Activated T-cell treated with anti-CD3 and anti-CD28 coated beads for 1 hour (primary cell): ENCODE measurements around the gene KIF22.
A peak's percentile ranks its signal among the peaks of the same experiment; 100 is the strongest.
"Not testable (repeated sequence)": the region's sequence is repeated elsewhere in the genome, so short reads cannot be mapped to it uniquely, and the experiment has no call there.

Source experiments
- DNase-seq: peaks from one replicate; pipeline ENCODE4 v3.0.0-alpha.2; 2020; ENCODE audit warnings: low read depth

The KIF22 gene

GRCh38 chr16:29815032-29815721 lies 24.6 kb downstream of the KIF22 start:
- no peak for DNase-seq

GRCh38 chr16:29815793-29816693 lies 25.5 kb downstream of the KIF22 start, which contains the start of gene PAGR1:
Gene PAGR1 (plus strand): TSS chr16:29816152. CDS start chr16:29816526, 374 bp downstream.
- DNase-seq: peak; percentile 95

- peak; percentile 39 for DNase-seq
Observed at GRCh38 chr16:29816694-29817441, 26.3 kb downstream of the KIF22 start.

DNA sequence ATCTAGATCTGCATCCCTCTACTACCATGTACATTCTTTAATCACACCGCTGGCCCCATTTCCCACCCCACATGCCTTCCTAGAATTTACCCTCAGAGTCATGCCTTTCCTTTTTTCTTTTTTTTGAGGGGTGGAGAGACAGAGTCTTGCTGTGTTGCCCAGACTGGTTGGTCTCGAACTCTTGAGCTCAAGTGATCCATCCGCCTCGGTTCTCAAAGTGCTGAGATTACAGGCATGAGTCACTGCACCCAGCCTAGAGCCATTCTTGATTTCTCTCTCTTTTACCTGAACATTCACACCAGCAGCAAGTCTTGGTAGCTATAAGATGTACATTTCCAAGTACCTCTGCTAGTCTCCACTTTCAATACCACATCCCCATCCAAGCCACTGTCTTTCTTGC lies 27.5 kb downstream of the KIF22 start:
- DNase-seq: no peak

DNA sequence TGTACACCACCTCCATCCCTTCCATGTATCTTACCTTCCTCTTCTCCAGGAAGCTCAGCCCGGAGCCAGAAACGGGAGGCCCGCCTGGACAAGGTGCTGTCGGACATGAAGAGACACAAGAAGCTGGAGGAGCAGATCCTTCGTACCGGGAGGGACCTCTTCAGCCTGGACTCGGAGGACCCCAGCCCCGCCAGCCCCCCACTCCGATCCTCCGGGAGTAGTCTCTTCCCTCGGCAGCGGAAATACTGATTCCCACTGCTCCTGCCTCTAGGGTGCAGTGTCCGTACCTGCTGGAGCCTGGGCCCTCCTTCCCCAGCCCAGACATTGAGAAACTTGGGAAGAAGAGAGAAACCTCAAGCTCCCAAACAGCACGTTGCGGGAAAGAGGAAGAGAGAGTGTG lies 29.0 kb downstream of the KIF22 start:
- DNase-seq: no peak

DNA sequence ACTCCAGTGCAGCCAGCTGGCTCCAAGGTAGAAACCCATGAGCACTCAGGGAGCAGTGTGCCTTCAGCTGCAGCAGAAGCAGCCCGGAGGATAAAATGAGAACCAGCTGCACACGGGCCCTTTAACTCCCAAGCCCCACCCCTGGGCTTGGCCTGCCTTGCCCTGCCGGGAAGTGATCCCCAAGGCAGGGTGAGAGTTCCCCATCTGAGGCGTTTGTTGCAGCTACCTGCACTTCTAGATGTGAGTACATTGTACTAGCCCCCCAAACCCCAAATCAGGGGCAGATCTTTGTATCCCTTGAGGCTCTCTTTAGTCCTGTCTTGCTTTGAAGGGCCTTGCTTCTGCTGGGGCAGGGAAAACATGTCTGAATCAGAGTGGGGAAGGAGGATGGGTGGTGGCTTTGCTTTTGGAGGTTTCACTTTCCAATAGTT lies 29.7 kb downstream of the KIF22 start, which contains the start of gene MVP:
Gene MVP, plus strand, starts transcription at position 192 of the 431 bp plus-strand sequence. CDS start 10,088 bp downstream, outside the sequence.
- DNase-seq: no peak

GRCh38 chr16:29820730-29821642 lies 30.4 kb downstream of the KIF22 start:
- no peak for DNase-seq

DNA sequence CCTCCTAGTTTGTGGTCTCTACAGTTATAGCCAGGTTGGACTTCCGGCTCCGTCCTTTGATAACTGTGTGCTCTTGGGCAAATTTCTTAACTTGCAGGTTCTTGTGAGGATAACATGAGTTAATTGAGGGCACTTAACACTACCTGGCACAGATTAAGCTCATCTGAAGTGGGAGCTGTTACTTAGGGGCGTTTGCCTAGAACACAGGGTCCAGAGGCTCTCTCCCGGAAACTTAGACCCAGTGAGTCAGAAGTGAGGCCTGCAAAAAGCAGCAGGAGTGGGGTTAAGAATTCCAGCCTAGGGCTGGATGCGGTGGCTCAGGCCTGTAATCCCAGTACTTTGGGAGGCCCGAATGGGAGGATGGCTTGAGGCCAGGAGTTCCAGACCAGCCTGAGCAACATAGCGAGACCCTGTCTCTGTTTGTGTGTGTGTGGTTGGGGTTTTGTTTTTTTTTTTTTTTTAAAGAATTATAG lies 31.1 kb downstream of the KIF22 start:
- no peak for DNase-seq

DNA sequence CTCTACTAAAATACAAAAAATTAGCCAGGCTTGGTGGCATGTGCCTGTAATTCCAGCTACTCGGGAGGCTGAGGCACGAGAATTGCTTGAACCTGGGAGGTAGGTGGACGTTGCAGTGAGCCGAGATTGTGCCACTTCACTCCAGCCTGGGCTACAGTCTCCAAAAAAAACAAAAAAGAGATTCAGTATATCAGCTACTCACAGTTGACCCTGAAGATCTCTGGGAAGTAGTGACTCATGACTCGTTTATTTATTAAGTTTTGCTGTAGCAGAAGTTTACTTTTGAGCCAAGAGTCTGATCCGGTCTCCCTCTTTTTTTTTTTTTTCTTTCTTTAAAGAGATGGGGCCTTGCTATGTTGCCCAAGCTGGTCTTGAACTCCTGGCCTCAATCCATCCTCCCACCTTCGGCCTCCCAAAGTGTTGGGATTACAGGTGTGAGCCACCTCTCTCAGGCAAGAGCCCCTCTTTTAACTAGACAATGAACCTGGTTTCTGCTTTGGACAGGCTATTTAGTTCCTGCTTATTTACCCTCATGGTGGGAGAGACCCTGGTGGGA lies 34.1 kb downstream of the KIF22 start:
- DNase-seq: no peak

- no peak for DNase-seq
Observed at GRCh38 chr16:29825145-29826044, 34.8 kb downstream of the KIF22 start.

DNA sequence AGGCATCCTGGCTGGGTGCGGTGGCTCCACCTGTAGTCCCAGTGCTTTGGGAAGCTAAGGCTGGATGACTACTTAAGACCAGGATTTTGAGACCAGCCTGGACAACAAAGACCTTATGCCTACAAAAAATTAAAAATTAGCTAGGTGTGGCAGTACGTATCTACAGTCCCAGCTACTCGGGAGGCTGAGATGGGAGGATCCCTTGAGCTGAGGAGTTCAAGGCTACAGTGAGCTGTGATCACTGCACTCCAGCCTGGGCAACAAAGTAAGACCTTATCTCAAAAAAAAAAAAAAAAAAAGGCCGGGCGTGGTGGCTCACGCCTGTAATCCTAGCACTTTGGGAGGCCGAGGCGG lies 35.8 kb downstream of the KIF22 start:
- DNase-seq: no peak

- DNase-seq: no peak
Observed at GRCh38 chr16:29830774-29831173, 40.2 kb downstream of the KIF22 start.

DNA sequence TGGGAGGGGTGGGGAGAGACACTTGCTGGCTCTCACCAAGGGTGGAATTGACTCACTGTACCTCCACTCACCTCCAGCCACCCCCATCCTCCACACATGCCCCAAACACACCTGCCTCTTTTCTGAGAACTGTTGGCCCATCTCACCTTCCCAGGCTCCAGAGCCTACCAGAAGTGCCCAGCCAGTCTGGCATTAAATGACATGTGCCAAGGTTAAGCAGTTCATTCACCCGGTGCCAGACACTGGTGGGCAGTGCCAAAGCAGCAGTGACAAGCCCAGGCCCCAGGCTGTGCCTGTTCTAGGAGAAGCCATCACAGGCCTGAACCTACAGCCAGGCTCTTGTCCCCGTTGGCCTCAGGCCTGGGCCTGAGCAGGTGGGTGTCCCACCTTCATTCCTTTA lies 40.9 kb downstream of the KIF22 start:
- DNase-seq: no peak

DNA sequence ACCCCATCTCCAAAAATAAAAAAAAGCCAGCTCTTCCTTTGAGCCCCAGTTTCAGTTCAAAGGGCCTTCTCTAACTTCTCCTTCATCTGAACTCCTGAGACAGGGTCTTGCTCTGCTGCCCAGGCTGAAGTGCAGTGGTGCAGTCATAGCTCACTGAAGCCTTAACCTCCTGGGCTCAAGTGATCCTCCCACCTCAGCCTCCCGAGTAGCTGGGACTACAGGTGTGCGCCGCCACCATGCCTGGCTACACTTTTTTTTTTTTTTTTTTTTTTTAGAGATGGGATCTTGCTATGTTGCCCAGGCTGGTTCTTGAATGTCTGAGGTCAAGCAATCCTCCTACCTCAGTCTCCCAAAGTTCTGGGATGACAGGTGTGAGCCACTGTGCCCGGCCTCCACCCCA lies 42.7 kb downstream of the KIF22 start:
- not testable (repeated sequence) for DNase-seq

GRCh38 chr16:29834079-29834478 lies 43.5 kb downstream of the KIF22 start:
- no peak for DNase-seq

DNA sequence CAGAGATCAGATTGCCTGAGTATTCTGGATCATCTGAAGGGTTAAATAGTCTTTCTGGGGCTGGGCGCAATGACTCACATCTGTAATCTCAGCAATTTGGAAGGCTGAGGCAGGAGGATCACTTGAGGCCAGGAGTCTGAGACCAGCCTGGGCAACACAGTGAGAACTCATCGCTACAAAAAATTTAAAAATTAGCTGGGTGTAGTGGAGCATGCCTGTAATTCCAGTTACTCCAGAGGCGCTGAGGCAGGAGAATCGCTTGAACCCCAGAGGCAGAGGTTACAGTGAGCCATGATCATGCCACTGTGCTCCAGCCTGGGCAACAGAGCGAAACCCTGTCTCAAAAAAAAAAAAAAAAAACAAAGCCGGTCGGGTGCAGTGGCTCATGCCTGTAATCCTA lies 45.4 kb downstream of the KIF22 start:
- no peak for DNase-seq

DNA sequence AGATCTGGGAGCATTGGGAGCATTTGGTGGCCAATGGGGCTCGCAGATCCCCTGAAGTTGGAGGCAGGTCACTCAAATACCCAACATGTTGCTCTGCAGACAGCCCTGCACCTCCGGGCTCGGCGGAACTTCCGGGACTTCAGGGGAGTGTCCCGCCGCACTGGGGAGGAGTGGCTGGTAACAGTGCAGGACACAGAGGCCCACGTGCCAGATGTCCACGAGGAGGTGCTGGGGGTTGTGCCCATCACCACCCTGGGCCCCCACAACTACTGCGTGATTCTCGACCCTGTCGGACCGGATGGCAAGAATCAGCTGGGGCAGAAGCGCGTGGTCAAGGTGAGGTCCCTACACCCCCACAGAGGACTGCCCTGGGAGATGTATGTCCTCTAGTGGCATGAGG lies 46.1 kb downstream of the KIF22 start:
- DNase-seq: no peak

DNA sequence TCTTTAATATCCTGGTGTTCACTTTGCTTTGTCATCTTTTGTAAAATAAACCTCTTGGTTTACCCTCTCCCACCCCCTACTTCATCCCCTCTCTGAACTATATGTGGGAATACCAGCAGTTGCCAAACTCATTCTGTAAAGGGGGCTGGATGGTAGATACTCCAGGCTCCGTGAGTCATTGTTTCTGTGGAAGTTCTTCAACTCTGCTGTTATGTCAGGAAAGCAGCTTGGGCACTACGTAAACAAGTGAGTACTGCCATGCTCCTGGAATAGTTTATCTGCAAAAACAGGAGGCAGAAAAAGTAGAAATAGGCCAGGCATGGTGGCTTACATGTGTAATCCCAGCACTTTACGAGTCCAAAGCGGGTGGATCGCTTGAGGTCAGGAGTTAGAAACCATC lies 47.3 kb downstream of the KIF22 start:
- DNase-seq: no peak

DNA sequence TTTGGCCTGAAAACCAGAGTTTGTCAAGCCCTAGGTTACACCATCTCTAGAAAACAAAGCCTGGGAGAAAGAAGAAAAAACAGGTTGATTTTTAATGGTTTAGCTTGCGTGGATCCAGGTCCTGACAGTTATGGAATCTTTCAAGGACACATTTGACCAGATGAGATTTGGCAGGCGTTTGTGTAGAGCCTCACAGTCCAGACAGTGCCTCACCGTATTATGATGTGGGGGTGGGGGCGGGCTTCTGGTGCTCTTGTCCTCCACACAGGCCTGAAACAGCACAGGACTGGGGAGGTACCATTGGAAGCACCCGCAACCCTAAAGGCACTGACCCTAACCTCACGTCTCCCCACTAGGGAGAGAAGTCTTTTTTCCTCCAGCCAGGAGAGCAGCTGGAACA lies 49.3 kb downstream of the KIF22 start:
- no peak for DNase-seq

- DNase-seq: no peak
Observed at GRCh38 chr16:29840240-29840639, 49.7 kb downstream of the KIF22 start.
